GM10847 (cell line): Measurements from ENCODE around the gene SH3BP2.

Experiments used
- POLR2A ChIP-seq: IDR thresholded peaks from 2 replicates; pipeline ENCODE4 v1.6.1; 2011; ENCODE audit not compliant: insufficient read length; ENCODE audit errors: extremely low read depth

The SH3BP2 gene

GRCh38 chr4:2837110-2837903 lies 44.4 kb downstream of the SH3BP2 start:
- TF ChIP-seq POLR2A: no peak

- no peak for TF ChIP-seq POLR2A
Measured at GRCh38 chr4:2837904-2838496, 45.1 kb downstream of the SH3BP2 start.

GRCh38 chr4:2839060-2839459 lies 46.2 kb downstream of the SH3BP2 start:
- TF ChIP-seq POLR2A: no peak

- no peak for TF ChIP-seq POLR2A
Measured at GRCh38 chr4:2842687-2843262, 49.9 kb downstream of the SH3BP2 start.

- peak; percentile 87 for TF ChIP-seq POLR2A
Measured at GRCh38 chr4:2843263-2843940, 50.5 kb downstream of the SH3BP2 start, which contains the start of gene ADD1. TSS of gene ADD1 (plus strand) at chr4:2843844. CDS start at chr4:2875916, 32,072 bp downstream.

- no peak for TF ChIP-seq POLR2A
Measured at GRCh38 chr4:2843941-2844584, 51.2 kb downstream of the SH3BP2 start.

- TF ChIP-seq POLR2A: no peak
Measured at GRCh38 chr4:2846172-2846571, 53.3 kb downstream of the SH3BP2 start.

- no peak for TF ChIP-seq POLR2A
Measured at GRCh38 chr4:2847302-2847871, 54.5 kb downstream of the SH3BP2 start.

- TF ChIP-seq POLR2A: no peak
Measured at GRCh38 chr4:2848449-2848848, 55.6 kb downstream of the SH3BP2 start.

- no peak for TF ChIP-seq POLR2A
Measured at GRCh38 chr4:2849267-2850152, 56.6 kb downstream of the SH3BP2 start.

GRCh38 chr4:2850966-2851798 lies 58.3 kb downstream of the SH3BP2 start:
- TF ChIP-seq POLR2A: no peak

- TF ChIP-seq POLR2A: no peak
Measured at GRCh38 chr4:2852481-2852921, 59.6 kb downstream of the SH3BP2 start.

- no peak for TF ChIP-seq POLR2A
Measured at GRCh38 chr4:2855584-2855983, 62.7 kb downstream of the SH3BP2 start.
